ENCODE results near the gene CEP290.
"Not testable (repeated sequence)": the region's sequence is repeated elsewhere in the genome, so short reads cannot be mapped to it uniquely, and the experiment has no call there.

The CEP290 gene

GRCh38 chr12:88035271-88035906 lies 106.5 kb downstream of the CEP290 start:
- peak; percentile 91 for DNase-seq

- DNase-seq: not testable (repeated sequence)
These were observed 110.7 kb downstream of the CEP290 start for GRCh38 chr12:88031161-88031560.

- no peak for DNase-seq
These were observed 112.7 kb downstream of the CEP290 start, which contains the start of gene C12orf50 for GRCh38 chr12:88029093-88029665. Gene C12orf50, minus strand, starts transcription at chr12:88029401. Its CDS starts 2,439 bp downstream, at chr12:88026962.

GRCh38 chr12:88026196-88026595 lies 115.7 kb downstream of the CEP290 start:
- no peak for DNase-seq

GRCh38 chr12:88017964-88018363 lies 123.9 kb downstream of the CEP290 start:
- DNase-seq: no peak

GRCh38 chr12:88015825-88016224 lies 126.1 kb downstream of the CEP290 start:
- DNase-seq: no peak

GRCh38 chr12:88011755-88012154 lies 130.1 kb downstream of the CEP290 start:
- DNase-seq: no peak

- DNase-seq: no peak
These were observed 135.5 kb downstream of the CEP290 start for GRCh38 chr12:88006351-88006750.

- DNase-seq: no peak
These were observed 140.6 kb downstream of the CEP290 start for GRCh38 chr12:88001327-88001726.
